Measurements from ENCODE around the gene PCDHGC3.

Gene PCDHGC3

DNA sequence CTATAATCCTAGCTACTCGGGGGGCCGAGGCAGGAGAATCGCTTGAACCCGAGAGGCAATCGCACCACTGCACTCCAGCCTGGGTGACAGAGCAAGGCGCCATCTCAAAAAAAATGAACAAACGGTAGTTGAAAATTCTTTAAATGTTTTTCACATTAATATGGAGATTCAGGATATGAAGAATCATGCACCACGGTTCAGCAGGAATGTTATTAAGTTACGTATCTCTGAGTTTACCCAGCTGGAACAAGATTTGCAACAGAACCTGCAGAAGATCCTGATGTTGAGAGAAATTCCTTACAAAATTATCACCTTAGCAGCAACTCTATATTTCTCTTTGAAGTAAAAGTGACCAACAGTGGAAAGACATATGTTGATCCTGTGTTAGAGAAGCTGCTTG is 35.4 kb upstream of the PCDHGC3 start:
- no peaks in the 10 kb centered on the region for H3K9me3 ChIP-seq (ENCODE audit: control insufficient read depth, insufficient read depth, low read depth, low read length)
- ChIA-PET CTCF (interaction anchor here (0.5 to 1.7 kb wide), 3 partner anchors 84 to 117 kb away, joined by 3 to 6 read pairs (median 3); partner anchors contain the start of gene PCDHGB1), POLR2A (no interaction called here)
- no peak for TF ChIP-seq ZNF433 (tag by site-specific recombination; IDR thresholded peaks at IDR 0.05; ENCODE audit: low read depth)
- TF ChIP-seq ZNF555 (tag by site-specific recombination; conservative IDR thresholded peaks at IDR 0.05) = no peak
- TF ChIP-seq, protein P1, sequence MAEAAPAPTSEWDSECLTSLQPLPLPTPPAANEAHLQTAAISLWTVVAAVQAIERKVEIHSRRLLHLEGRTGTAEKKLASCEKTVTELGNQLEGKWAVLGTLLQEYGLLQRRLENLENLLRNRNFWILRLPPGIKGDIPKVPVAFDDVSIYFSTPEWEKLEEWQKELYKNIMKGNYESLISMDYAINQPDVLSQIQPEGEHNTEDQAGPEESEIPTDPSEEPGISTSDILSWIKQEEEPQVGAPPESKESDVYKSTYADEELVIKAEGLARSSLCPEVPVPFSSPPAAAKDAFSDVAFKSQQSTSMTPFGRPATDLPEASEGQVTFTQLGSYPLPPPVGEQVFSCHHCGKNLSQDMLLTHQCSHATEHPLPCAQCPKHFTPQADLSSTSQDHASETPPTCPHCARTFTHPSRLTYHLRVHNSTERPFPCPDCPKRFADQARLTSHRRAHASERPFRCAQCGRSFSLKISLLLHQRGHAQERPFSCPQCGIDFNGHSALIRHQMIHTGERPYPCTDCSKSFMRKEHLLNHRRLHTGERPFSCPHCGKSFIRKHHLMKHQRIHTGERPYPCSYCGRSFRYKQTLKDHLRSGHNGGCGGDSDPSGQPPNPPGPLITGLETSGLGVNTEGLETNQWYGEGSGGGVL (tag by site-specific recombination; IDR thresholded peaks at IDR 0.05) = no peak
- no peak for TF ChIP-seq ZNF544 (tag by site-specific recombination; IDR thresholded peaks at IDR 0.05)
- no peak for TF ChIP-seq INSM2 (tag by site-specific recombination; IDR thresholded peaks at IDR 0.05)
- no peak for TF ChIP-seq ZBTB21 (tag by site-specific recombination; IDR thresholded peaks at IDR 0.05)
- no peak for TF ChIP-seq ZNF701 (tag by site-specific recombination; IDR thresholded peaks at IDR 0.05)
- TF ChIP-seq, protein P2, sequence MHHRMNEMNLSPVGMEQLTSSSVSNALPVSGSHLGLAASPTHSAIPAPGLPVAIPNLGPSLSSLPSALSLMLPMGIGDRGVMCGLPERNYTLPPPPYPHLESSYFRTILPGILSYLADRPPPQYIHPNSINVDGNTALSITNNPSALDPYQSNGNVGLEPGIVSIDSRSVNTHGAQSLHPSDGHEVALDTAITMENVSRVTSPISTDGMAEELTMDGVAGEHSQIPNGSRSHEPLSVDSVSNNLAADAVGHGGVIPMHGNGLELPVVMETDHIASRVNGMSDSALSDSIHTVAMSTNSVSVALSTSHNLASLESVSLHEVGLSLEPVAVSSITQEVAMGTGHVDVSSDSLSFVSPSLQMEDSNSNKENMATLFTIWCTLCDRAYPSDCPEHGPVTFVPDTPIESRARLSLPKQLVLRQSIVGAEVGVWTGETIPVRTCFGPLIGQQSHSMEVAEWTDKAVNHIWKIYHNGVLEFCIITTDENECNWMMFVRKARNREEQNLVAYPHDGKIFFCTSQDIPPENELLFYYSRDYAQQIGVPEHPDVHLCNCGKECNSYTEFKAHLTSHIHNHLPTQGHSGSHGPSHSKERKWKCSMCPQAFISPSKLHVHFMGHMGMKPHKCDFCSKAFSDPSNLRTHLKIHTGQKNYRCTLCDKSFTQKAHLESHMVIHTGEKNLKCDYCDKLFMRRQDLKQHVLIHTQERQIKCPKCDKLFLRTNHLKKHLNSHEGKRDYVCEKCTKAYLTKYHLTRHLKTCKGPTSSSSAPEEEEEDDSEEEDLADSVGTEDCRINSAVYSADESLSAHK (tag by site-specific recombination; IDR thresholded peaks at IDR 0.05) = no peak
- TF ChIP-seq, protein P3, sequence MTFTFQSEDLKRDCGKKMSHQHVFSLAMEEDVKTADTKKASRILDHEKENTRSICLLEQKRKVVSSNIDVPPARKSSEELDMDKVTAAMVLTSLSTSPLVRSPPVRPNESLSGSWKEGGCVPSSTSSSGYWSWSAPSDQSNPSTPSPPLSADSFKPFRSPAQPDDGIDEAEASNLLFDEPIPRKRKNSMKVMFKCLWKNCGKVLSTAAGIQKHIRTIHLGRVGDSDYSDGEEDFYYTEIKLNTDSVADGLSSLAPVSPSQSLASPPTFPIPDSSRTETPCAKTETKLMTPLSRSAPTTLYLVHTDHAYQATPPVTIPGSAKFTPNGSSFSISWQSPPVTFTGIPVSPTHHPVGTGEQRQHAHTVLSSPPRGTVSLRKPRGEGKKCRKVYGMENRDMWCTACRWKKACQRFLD (tag by site-specific recombination; IDR thresholded peaks at IDR 0.05) = no peak
- no peak for TF ChIP-seq ZNF266 (tag by site-specific recombination; IDR thresholded peaks at IDR 0.05; ENCODE audit: low read depth)
- TF ChIP-seq ZNF621 (tag by site-specific recombination; IDR thresholded peaks at IDR 0.05) = no peak
- no peaks in the 10 kb centered on the region for H3K4me1 ChIP-seq (ENCODE audit: control insufficient read depth, insufficient read depth, low read length)
- H3K36me3 ChIP-seq (ENCODE audit: control insufficient read depth in 2 of 2, insufficient read depth in 1 of 2, low read length in 2 of 2) = no peaks in the 10 kb centered on the region
- no peak overlapping the region for H3K27ac ChIP-seq (ENCODE audit: extremely low read depth, low read depth, low read length)
- no peak overlapping the region for H3K4me3 ChIP-seq (ENCODE audit: low read depth, low read length)

- Histone ChIP-seq H3K27ac (ENCODE audit: extremely low read depth, low read depth, low read length) (no peak overlapping the region), H3K4me1 (ENCODE audit: control insufficient read depth, insufficient read depth, low read length) (no peaks in the 10 kb centered on the region), H3K9me3 (ENCODE audit: control insufficient read depth, insufficient read depth, low read depth, low read length) (no peaks in the 10 kb centered on the region), H3K36me3 (ENCODE audit: control insufficient read depth in 2 of 2, insufficient read depth in 1 of 2, low read length in 2 of 2) (no peaks in the 10 kb centered on the region), H3K4me3 (ENCODE audit: low read depth, low read length) (no peak overlapping the region)
- ChIA-PET POLR2A (no interaction called here), CTCF (interaction anchor here (0.6 kb wide), 1 partner anchor 34 kb away, joined by 3 read pairs; the partner anchor contains the start of gene PCDHGC3)
- TF ChIP-seq ZNF624 (tag by site-specific recombination; IDR thresholded peaks at IDR 0.05) (no peak), ZNF521 (tag by site-specific recombination; IDR thresholded peaks at IDR 0.05) (no peak), ZNF768 (tag by site-specific recombination; IDR thresholded peaks at IDR 0.05) (no peak), ELK4 (IDR thresholded peaks at IDR 0.05; ENCODE audit: borderline replicate concordance, low read depth, low read length) (no peak), GLI2 (tag by site-specific recombination; IDR thresholded peaks at IDR 0.05; ENCODE audit: borderline replicate concordance, low read depth) (no peak), ZBTB17 (tag by site-specific recombination; IDR thresholded peaks at IDR 0.05) (no peak), MZF1 (tag by site-specific recombination; IDR thresholded peaks at IDR 0.05; ENCODE audit: borderline replicate concordance) (no peak), ZNF664 (tag by site-specific recombination; IDR thresholded peaks at IDR 0.05) (no peak)
- TF ChIP-seq, protein P4, sequence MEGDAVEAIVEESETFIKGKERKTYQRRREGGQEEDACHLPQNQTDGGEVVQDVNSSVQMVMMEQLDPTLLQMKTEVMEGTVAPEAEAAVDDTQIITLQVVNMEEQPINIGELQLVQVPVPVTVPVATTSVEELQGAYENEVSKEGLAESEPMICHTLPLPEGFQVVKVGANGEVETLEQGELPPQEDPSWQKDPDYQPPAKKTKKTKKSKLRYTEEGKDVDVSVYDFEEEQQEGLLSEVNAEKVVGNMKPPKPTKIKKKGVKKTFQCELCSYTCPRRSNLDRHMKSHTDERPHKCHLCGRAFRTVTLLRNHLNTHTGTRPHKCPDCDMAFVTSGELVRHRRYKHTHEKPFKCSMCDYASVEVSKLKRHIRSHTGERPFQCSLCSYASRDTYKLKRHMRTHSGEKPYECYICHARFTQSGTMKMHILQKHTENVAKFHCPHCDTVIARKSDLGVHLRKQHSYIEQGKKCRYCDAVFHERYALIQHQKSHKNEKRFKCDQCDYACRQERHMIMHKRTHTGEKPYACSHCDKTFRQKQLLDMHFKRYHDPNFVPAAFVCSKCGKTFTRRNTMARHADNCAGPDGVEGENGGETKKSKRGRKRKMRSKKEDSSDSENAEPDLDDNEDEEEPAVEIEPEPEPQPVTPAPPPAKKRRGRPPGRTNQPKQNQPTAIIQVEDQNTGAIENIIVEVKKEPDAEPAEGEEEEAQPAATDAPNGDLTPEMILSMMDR (tag by site-specific recombination; IDR thresholded peaks at IDR 0.05) = no peak
- TF ChIP-seq, protein P5, sequence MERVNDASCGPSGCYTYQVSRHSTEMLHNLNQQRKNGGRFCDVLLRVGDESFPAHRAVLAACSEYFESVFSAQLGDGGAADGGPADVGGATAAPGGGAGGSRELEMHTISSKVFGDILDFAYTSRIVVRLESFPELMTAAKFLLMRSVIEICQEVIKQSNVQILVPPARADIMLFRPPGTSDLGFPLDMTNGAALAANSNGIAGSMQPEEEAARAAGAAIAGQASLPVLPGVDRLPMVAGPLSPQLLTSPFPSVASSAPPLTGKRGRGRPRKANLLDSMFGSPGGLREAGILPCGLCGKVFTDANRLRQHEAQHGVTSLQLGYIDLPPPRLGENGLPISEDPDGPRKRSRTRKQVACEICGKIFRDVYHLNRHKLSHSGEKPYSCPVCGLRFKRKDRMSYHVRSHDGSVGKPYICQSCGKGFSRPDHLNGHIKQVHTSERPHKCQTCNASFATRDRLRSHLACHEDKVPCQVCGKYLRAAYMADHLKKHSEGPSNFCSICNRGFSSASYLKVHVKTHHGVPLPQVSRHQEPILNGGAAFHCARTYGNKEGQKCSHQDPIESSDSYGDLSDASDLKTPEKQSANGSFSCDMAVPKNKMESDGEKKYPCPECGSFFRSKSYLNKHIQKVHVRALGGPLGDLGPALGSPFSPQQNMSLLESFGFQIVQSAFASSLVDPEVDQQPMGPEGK (tag by site-specific recombination; IDR thresholded peaks at IDR 0.05) = no peak
Observed at GRCh38 chr5:141441571-141442170, 34.1 kb upstream of the PCDHGC3 start.

Measured in HEK293 (cell line).